Measurements from ENCODE around the gene DHRS2. TPM values are rescaled to one million over a fixed set of nuclear protein-coding genes. Genes with fewer than 3 reads are reported as not detected.

DHRS2 gene
- total RNA-seq, 2 experiments from 2014 or later: not detected

GRCh38 chr14:23600322-23600707 is 35.8 kb upstream of the DHRS2 start:
- Histone ChIP-seq H3K9me3 (ENCODE audit: low read length) (no peaks in the 10 kb centered on the region), H3K4me1 (ENCODE audit: insufficient read depth, low read length, poor library complexity, severe bottlenecking) (no peaks in the 10 kb centered on the region), H4K20me1 (ENCODE audit: insufficient read depth, low read length) (no peaks in the 10 kb centered on the region), H3K4me3 (ENCODE audit: low read depth, low read length, poor library complexity, severe bottlenecking) (no peak overlapping the region), H2AFZ (ENCODE audit: low read length) (no peak overlapping the region), H3K27ac (ENCODE audit: low read depth, low read length, poor library complexity, severe bottlenecking) (no peak overlapping the region), H3K9me2 (ENCODE audit: insufficient read depth, low read length) (no peaks in the 10 kb centered on the region), H3K36me3 (ENCODE audit: insufficient read depth, low read length) (no peaks in the 10 kb centered on the region), H3K79me2 (ENCODE audit: insufficient read depth, low read depth, low read length) (no peaks in the 10 kb centered on the region), H3K4me2 (ENCODE audit: low read length) (no peak overlapping the region)
- intact Hi-C loops (cut with micrococcal nuclease; ENCODE audit: unreplicated experiment): no loop called here
- ChIA-PET POLR2A (interaction anchor here (0.6 kb wide), 2 partner anchors 177 to 255 kb away, joined by 3 to 4 read pairs; no protein-coding TSS in a partner anchor), CTCF (ENCODE audit: unreplicated experiment) (no interaction called here)
- DNase-seq (ENCODE audit: low spot score): no peak
- no peak for TF ChIP-seq EZH2phosphoT487 (IDR thresholded peaks at IDR 0.05; ENCODE audit: borderline replicate concordance, low read depth, low read length)
- TF ChIP-seq, protein P1, sequence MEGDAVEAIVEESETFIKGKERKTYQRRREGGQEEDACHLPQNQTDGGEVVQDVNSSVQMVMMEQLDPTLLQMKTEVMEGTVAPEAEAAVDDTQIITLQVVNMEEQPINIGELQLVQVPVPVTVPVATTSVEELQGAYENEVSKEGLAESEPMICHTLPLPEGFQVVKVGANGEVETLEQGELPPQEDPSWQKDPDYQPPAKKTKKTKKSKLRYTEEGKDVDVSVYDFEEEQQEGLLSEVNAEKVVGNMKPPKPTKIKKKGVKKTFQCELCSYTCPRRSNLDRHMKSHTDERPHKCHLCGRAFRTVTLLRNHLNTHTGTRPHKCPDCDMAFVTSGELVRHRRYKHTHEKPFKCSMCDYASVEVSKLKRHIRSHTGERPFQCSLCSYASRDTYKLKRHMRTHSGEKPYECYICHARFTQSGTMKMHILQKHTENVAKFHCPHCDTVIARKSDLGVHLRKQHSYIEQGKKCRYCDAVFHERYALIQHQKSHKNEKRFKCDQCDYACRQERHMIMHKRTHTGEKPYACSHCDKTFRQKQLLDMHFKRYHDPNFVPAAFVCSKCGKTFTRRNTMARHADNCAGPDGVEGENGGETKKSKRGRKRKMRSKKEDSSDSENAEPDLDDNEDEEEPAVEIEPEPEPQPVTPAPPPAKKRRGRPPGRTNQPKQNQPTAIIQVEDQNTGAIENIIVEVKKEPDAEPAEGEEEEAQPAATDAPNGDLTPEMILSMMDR (conservative IDR thresholded peaks at IDR 0.05; ENCODE audit: low read length): no peak
- no TSS peak for BruUV-seq (replicated peaks)

DNA sequence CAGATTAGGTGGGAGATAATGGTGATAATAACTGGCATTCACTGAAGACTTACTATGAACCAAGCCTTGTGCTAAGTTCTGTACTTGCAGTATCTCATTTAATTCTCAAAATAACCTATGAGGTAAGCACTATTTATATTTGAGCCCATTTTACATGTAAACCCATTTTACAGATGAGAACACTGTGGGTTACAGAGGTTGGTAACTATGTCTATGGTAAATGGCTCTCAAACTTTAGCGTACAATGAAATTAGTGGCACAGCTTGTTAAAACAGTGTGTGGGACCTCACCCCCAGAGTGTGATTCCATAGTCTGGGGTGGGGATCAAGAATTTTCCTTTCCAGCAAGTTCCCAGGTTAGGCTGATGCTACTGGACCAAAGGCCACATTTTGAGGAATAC is 35.4 kb upstream of the DHRS2 start:
- Histone ChIP-seq H3K9me3 (ENCODE audit: low read length) (no peaks in the 10 kb centered on the region), H3K4me1 (ENCODE audit: insufficient read depth, low read length, poor library complexity, severe bottlenecking) (no peaks in the 10 kb centered on the region), H3K4me3 (ENCODE audit: low read depth, low read length, poor library complexity, severe bottlenecking) (no peak overlapping the region), H3K79me2 (ENCODE audit: insufficient read depth, low read depth, low read length) (no peaks in the 10 kb centered on the region), H3K9me2 (ENCODE audit: insufficient read depth, low read length) (no peaks in the 10 kb centered on the region), H2AFZ (ENCODE audit: low read length) (no peak overlapping the region), H4K20me1 (ENCODE audit: insufficient read depth, low read length) (no peaks in the 10 kb centered on the region), H3K27ac (ENCODE audit: low read depth, low read length, poor library complexity, severe bottlenecking) (no peak overlapping the region), H3K36me3 (ENCODE audit: insufficient read depth, low read length) (no peaks in the 10 kb centered on the region), H3K4me2 (ENCODE audit: low read length) (no peak overlapping the region)
- ChIA-PET CTCF (ENCODE audit: unreplicated experiment) (no interaction called here), POLR2A (no interaction called here)
- TF ChIP-seq EZH2phosphoT487 (IDR thresholded peaks at IDR 0.05; ENCODE audit: borderline replicate concordance, low read depth, low read length): no peak
- TF ChIP-seq, protein P1 (conservative IDR thresholded peaks at IDR 0.05; ENCODE audit: low read length): no peak
- no TSS peak for BruUV-seq (replicated peaks)
- DNase-seq (ENCODE audit: low spot score): no peak
- intact Hi-C loops (cut with micrococcal nuclease; ENCODE audit: unreplicated experiment): no loop called here

GRCh38 chr14:23601424-23601823 is 34.7 kb upstream of the DHRS2 start:
- Histone ChIP-seq H3K4me2 (ENCODE audit: low read length) (no peak overlapping the region), H4K20me1 (ENCODE audit: insufficient read depth, low read length) (no peaks in the 10 kb centered on the region), H3K27ac (ENCODE audit: low read depth, low read length, poor library complexity, severe bottlenecking) (no peak overlapping the region), H2AFZ (ENCODE audit: low read length) (no peak overlapping the region), H3K4me1 (ENCODE audit: insufficient read depth, low read length, poor library complexity, severe bottlenecking) (no peaks in the 10 kb centered on the region), H3K9me2 (ENCODE audit: insufficient read depth, low read length) (no peaks in the 10 kb centered on the region), H3K9me3 (ENCODE audit: low read length) (no peaks in the 10 kb centered on the region), H3K36me3 (ENCODE audit: insufficient read depth, low read length) (no peaks in the 10 kb centered on the region), H3K79me2 (ENCODE audit: insufficient read depth, low read depth, low read length) (no peaks in the 10 kb centered on the region), H3K4me3 (ENCODE audit: low read depth, low read length, poor library complexity, severe bottlenecking) (no peak overlapping the region)
- BruUV-seq (replicated peaks): no TSS peak
- intact Hi-C loops (cut with micrococcal nuclease; ENCODE audit: unreplicated experiment): no loop called here
- CTCF ChIA-PET (ENCODE audit: unreplicated experiment): no interaction called here
- DNase-seq (ENCODE audit: low spot score): no peak
- POLR2A ChIA-PET: no interaction called here
- no peak for TF ChIP-seq EZH2phosphoT487 (IDR thresholded peaks at IDR 0.05; ENCODE audit: borderline replicate concordance, low read depth, low read length)
- TF ChIP-seq, protein P1 (conservative IDR thresholded peaks at IDR 0.05; ENCODE audit: low read length): no peak

All from OCI-LY7 (cell line).